Measurements from ENCODE around the gene TCOF1. TPM values are rescaled to one million over a fixed set of nuclear protein-coding genes. Genes with fewer than 3 reads are reported as not detected.

Gene TCOF1
- total RNA-seq, 1 donor from 2014 or later, result 44.3 TPM

- no peak overlapping the region for H3K4me3 ChIP-seq (ENCODE audit: low read depth, low read length)
- TF ChIP-seq CTCF (conservative IDR thresholded peaks at IDR 0.05; ENCODE audit: low read depth, low read length), result no peak
- DNase-seq (ENCODE audit: low read depth), result no peak
Measured at GRCh38 chr5:150347003-150347402, 10.5 kb upstream of the TCOF1 start.

- TF ChIP-seq CTCF (conservative IDR thresholded peaks at IDR 0.05; ENCODE audit: low read depth, low read length), result no peak
- DNase-seq (ENCODE audit: low read depth), result no peak
- no peak overlapping the region for H3K4me3 ChIP-seq (ENCODE audit: low read depth, low read length)
Measured at GRCh38 chr5:150347451-150347850, 10.0 kb upstream of the TCOF1 start.

GRCh38 chr5:150349681-150350275 lies 7.7 kb upstream of the TCOF1 start:
- no peak for TF ChIP-seq CTCF (conservative IDR thresholded peaks at IDR 0.05; ENCODE audit: low read depth, low read length)
- no peak for DNase-seq (ENCODE audit: low read depth)
- H3K4me3 ChIP-seq (ENCODE audit: low read depth, low read length), result no peak overlapping the region

- H3K4me3 ChIP-seq (ENCODE audit: low read depth, low read length), result no peak overlapping the region
- TF ChIP-seq CTCF (conservative IDR thresholded peaks at IDR 0.05; ENCODE audit: low read depth, low read length), result peak; percentile 83
- DNase-seq (ENCODE audit: low read depth), result peak; percentile 49
Measured at GRCh38 chr5:150350524-150351344, 6.8 kb upstream of the TCOF1 start.

- no peak overlapping the region for H3K4me3 ChIP-seq (ENCODE audit: low read depth, low read length)
- no peak for TF ChIP-seq CTCF (conservative IDR thresholded peaks at IDR 0.05; ENCODE audit: low read depth, low read length)
- no peak for DNase-seq (ENCODE audit: low read depth)
Measured at GRCh38 chr5:150352244-150353031, 5.1 kb upstream of the TCOF1 start.

GRCh38 chr5:150353032-150353675 lies 4.3 kb upstream of the TCOF1 start:
- no peak for DNase-seq (ENCODE audit: low read depth)
- TF ChIP-seq CTCF (conservative IDR thresholded peaks at IDR 0.05; ENCODE audit: low read depth, low read length), result no peak
- H3K4me3 ChIP-seq (ENCODE audit: low read depth, low read length), result no peak overlapping the region
